ACC112 (cell line): ENCODE results near the gene DNAJC4.

Experiments used
- H2AFZ ChIP-seq: fragments of 200-600 bp; sonication (generic); one replicate; pipeline ENCODE4 v1.6.0; 2017; ENCODE audit warnings: antibody characterized with exemption, low read length; ENCODE audit not compliant: unreplicated experiment
- H3K27ac ChIP-seq: fragments of 200-600 bp; sonication (generic); 2 replicates; pipeline ENCODE4 v1.5.1; 2014; ENCODE audit warnings: low read depth, mild to moderate bottlenecking, antibody characterized with exemption, low read length, moderate library complexity
- H3K27me3 ChIP-seq: fragments of 200-600 bp; sonication (generic); 2 replicates; pipeline ENCODE4 v1.6.1; 2014; ENCODE audit warnings: mild to moderate bottlenecking, antibody characterized with exemption, low read length, moderate library complexity, mixed read lengths; ENCODE audit not compliant: insufficient read depth
- H3K36me3 ChIP-seq: fragments of 200-600 bp; sonication (generic); 2 replicates; pipeline ENCODE4 v1.6.1; 2016; ENCODE audit warnings: mild to moderate bottlenecking, antibody characterized with exemption, low read length, moderate library complexity, mixed read lengths; ENCODE audit not compliant: insufficient read depth
- H3K4me1 ChIP-seq: fragments of 200-600 bp; sonication (generic); one replicate; pipeline ENCODE4 v1.6.1; 2016; ENCODE audit warnings: low read length, mixed read lengths; ENCODE audit not compliant: insufficient read depth, unreplicated experiment, control insufficient read depth
- H3K4me3 ChIP-seq: fragments of 200-600 bp; sonication (generic); 2 replicates; pipeline ENCODE4 v1.5.1; 2014; ENCODE audit warnings: mild to moderate bottlenecking, low read depth, low read length
- H3K79me2 ChIP-seq: fragments of 200-600 bp; sonication (generic); one replicate; pipeline ENCODE4 v1.6.0; 2016; ENCODE audit warnings: low read length; ENCODE audit not compliant: control insufficient read depth, unreplicated experiment, insufficient read depth

The DNAJC4 gene

DNA sequence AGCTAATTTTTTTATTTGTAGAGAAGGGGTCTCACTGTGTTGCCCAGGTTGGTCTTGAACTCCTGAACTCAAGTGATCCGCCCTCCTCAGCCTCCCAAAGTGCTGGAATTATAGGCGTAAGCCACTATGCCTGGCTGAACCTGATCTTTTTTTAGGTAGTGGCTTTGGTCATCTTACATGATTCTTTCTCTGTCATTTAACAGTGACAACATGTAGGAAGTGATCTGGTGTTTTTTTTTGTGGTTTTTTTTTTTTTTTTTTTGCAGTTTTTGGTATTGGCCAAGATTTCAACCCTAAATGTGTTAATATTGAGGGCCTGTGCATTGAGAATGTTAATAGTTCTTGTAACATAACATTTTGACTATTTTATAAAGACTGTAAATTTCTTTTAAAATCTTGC lies 31.8 kb upstream of the DNAJC4 start:
- Histone ChIP-seq H3K27me3 (no peaks in the 10 kb centered on the region), H3K4me1 (no peaks in the 10 kb centered on the region), H3K27ac (no peak overlapping the region), H3K36me3 (peaks cover 45% of the 10 kb centered on the region), H2AFZ (no peak overlapping the region), H3K4me3 (no peak overlapping the region), H3K79me2 (peaks cover 3% of the 10 kb centered on the region)

DNA sequence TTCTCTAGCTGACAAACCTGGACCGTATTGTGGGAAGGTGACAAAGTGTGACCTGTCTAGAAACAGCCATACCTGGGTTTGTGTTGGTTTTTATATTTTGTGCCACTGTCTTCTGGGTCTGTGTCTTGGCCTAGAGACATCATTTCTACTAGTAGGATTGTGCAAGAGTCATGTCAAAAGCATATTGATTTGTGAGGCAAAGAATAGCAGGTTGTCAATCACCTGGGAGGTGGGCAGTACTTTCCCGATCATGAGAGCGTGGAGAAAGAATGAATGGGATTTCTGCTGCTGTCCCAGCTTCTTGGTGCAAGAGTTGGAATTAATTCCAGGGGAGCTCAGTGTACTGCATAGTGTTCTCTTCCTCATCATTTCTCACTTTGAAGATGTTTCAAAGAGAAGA lies 28.8 kb upstream of the DNAJC4 start:
- Histone ChIP-seq H3K27ac (no peak overlapping the region), H3K36me3 (peaks cover 24% of the 10 kb centered on the region; the same call in 1 of the 2 replicates)

DNA sequence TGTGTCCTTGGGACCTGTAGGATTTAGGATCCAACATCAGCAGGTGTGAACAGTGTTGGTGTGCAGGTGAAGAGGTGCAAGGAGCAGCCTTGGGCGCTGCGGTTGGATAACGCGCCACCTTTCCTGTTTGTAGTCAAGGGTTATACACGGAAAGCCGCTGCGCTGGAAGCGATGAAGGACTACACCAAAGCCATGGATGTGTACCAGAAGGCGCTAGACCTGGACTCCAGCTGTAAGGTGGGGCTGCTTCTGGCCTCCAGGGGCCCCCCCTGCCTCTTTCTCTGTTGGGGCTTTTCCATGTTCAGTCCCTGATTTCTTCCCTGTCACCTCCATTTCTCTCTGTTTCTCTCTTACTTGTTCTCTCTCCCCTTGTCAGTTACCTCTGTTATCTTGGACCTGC lies 27.4 kb upstream of the DNAJC4 start:
- Histone ChIP-seq H3K27ac (no peak overlapping the region), H3K79me2 (no peaks in the 10 kb centered on the region), H2AFZ (no peak overlapping the region), H3K27me3 (no peaks in the 10 kb centered on the region), H3K36me3 (peaks cover 17% of the 10 kb centered on the region; the same call in 1 of the 2 replicates), H3K4me1 (peaks cover 17% of the 10 kb centered on the region), H3K4me3 (no peak overlapping the region)

More for the DNA sequence above, 28.8 kb upstream of the DNAJC4 start:
- Histone ChIP-seq H3K4me3 (no peak overlapping the region), H3K27me3 (no peaks in the 10 kb centered on the region), H3K79me2 (no peaks in the 10 kb centered on the region), H2AFZ (no peak overlapping the region), H3K4me1 (peaks cover 5% of the 10 kb centered on the region)

DNA sequence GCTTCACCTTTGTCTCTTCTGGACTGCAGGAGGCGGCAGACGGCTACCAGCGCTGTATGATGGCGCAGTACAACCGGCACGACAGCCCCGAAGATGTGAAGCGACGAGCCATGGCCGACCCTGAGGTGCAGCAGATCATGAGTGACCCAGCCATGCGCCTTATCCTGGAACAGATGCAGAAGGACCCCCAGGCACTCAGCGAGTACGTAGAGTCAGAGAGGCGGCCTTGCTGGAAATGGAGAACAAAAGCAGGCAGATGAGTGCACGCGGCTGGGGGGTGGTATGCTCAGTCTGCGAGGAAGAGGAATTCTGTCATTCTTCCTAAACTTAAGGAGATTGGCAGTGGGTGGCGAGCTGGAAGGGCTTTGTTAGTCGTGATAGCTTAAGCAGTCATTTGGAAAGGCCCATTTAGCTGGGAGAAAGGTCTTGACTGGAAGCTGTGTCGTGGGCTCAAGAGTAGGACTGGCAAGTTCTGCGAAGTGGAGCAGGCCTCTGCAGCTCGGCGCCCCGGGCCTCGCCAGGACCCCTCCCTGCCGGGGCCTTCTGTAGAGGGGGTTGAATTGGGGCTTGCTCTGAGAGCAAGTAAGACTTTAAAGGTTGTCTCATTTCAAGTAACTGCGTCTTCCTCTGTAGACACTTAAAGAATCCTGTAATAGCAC lies 26.8 kb upstream of the DNAJC4 start:
- H3K36me3 ChIP-seq, result peaks cover 17% of the 10 kb centered on the region; the same call in 1 of the 2 replicates
- no peak overlapping the region for H3K27ac ChIP-seq

DNA sequence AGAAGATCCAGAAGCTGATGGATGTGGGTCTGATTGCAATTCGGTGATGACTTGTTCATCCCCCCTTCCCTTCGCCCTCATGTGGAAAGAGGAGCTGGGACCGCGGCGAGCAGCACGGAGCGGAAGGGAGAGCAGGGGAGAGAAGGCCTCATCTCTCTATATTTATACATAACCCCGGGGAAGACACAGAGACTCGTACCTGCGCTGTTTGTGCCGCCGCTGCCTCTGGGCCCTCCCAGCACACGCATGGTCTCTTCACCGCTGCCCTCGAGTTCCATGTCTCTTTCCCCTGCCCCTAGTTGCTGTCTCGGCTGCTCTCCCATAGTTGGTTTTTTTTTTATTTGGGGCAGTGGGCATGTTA lies 26.3 kb upstream of the DNAJC4 start:
- Histone ChIP-seq H2AFZ (no peak overlapping the region), H3K27ac (no peak overlapping the region), H3K4me3 (no peak overlapping the region), H3K79me2 (no peaks in the 10 kb centered on the region), H3K27me3 (no peaks in the 10 kb centered on the region), H3K4me1 (peaks cover 19% of the 10 kb centered on the region), H3K36me3 (peaks cover 17% of the 10 kb centered on the region; the same call in 1 of the 2 replicates)

More for the DNA sequence above, 26.8 kb upstream of the DNAJC4 start:
- Histone ChIP-seq H3K79me2 (no peaks in the 10 kb centered on the region), H3K4me3 (no peak overlapping the region), H3K27me3 (no peaks in the 10 kb centered on the region), H3K4me1 (peaks cover 19% of the 10 kb centered on the region), H2AFZ (no peak overlapping the region)

DNA sequence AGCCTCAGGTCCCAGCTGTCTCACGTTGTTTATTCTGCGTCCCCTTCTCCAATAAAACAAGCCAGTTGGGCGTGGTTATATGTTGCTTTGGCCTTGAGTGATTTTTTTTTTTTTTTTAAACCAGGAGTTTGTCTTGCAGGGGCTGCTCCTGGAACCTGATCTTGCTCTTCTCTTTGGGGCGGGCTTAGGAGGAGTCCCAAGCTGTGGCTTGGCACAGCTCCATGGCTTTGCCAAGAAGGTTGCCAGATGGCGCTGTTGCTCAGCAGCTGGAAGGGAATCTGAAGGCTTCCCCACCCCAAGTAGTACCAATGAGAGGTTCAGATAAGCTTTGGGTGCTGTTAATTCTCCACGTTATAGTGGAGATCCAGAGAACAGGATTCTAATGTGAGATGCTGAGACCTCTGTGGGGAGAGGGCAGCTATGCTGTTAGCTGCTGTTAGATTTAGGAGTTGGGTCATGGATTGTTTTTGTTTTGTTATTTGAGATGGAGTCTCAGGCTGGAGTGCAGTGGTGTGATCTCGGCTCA lies 25.8 kb upstream of the DNAJC4 start:
- no peak overlapping the region for H3K27ac ChIP-seq
- no peaks in the 10 kb centered on the region for H3K27me3 ChIP-seq
- H3K4me1 ChIP-seq, result peaks cover 19% of the 10 kb centered on the region
- no peak overlapping the region for H2AFZ ChIP-seq
- H3K36me3 ChIP-seq, result peaks cover 17% of the 10 kb centered on the region; the same call in 1 of the 2 replicates
- H3K79me2 ChIP-seq, result no peaks in the 10 kb centered on the region
- H3K4me3 ChIP-seq, result no peak overlapping the region

DNA sequence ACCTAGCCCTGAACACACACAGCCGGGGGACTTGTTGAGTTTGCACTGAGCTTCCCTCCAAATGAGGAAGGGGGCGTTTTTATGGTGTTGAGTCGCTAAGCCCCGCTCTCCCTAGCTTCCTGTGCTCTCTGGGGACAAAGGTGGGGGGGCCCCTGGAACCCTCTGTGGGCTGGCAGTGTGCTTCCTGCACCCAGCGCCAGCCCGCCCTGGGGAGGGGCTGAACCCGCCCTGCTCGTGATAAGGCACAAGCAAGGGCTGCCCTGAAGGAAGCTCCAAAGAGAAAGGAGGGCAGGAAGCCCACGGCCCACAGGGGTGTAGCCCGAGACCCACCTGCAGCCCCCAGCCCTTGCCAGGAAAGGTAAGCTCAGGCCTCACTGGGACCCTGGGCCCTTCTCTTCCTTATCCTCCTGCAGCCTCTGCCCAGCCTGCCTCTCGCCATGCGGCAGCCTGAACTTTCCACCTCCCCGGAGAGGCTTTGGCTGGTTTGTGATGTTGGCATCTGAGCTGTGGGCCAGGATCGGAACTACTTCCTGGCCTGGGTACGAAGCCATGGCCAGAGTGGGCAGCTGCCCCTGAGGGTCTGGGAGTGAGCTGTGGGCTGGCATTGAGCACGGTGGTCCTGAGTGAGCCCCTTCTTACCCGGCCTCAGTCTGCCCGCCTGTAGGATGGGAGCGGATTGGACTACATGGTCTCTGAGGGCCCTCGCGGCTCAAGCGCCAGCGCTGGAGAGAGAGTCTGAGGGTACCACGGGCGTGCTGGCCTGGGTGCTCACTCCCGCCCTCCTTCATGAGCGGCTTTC lies 23.7 kb upstream of the DNAJC4 start, which contains the start of gene FERMT3:
TSS of gene FERMT3 (plus strand) at position 265 of the 799 bp plus-strand sequence. CDS start 644 bp downstream, outside the sequence.
- H3K27me3 ChIP-seq, result no peaks in the 10 kb centered on the region
- peaks cover 19% of the 10 kb centered on the region for H3K4me1 ChIP-seq
- no peaks in the 10 kb centered on the region for H3K79me2 ChIP-seq
- 0 out of 2 replicates have a peak within 1 kb of the TSS, but pooled peaks have one; percentile 24 for H3K4me3 ChIP-seq
- H3K36me3 ChIP-seq, result peaks cover 10% of the 10 kb centered on the region; the same call in 1 of the 2 replicates
- H3K27ac ChIP-seq, result peak within 1 kb of the TSS; percentile 56
- H2AFZ ChIP-seq, result peak within 1 kb of the TSS; percentile 28

DNA sequence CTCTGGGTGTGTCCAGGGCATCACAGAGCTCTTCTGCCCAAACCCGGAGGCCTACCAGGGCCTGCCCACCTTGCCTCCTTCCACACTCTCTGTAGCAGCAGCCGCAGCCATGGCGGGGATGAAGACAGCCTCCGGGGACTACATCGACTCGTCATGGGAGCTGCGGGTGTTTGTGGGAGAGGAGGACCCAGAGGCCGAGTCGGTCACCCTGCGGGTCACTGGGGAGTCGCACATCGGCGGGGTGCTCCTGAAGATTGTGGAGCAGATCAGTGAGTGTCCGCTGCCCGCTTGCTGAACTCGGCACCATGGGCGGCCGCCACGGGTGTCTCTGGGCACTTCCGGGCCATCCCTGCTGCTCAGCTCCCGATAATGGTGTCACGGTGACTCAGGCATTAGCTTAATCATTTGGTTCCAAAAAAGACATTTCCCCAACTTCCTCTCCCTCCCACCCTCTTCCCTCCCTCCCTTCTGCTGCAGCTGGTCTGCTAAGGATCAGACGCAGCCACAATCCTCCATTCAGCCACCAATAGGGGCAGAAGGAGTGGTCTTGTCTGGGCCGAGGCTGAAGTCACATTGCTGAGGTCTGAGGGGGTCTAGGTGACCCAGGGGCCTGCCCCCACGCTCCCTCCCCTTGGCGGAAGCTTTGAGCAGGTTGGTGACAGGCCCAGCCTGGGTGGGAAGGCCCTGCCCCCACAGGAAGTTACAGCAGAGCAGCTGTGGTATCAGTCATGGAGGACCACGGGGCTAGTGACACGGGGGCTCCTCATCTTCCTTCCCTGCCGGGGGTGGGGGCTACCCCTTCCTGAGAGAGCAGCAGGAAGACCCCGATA lies 22.9 kb upstream of the DNAJC4 start:
- Histone ChIP-seq H3K4me3 (0 out of 2 replicates have a peak overlapping the region, but pooled peaks have one; percentile 24), H3K79me2 (no peaks in the 10 kb centered on the region), H3K36me3 (peaks cover 5% of the 10 kb centered on the region; the same call in 1 of the 2 replicates), H3K4me1 (peaks cover 19% of the 10 kb centered on the region), H2AFZ (peak overlapping the region; percentile 28), H3K27ac (peak overlapping the region; percentile 56), H3K27me3 (no peaks in the 10 kb centered on the region)

DNA sequence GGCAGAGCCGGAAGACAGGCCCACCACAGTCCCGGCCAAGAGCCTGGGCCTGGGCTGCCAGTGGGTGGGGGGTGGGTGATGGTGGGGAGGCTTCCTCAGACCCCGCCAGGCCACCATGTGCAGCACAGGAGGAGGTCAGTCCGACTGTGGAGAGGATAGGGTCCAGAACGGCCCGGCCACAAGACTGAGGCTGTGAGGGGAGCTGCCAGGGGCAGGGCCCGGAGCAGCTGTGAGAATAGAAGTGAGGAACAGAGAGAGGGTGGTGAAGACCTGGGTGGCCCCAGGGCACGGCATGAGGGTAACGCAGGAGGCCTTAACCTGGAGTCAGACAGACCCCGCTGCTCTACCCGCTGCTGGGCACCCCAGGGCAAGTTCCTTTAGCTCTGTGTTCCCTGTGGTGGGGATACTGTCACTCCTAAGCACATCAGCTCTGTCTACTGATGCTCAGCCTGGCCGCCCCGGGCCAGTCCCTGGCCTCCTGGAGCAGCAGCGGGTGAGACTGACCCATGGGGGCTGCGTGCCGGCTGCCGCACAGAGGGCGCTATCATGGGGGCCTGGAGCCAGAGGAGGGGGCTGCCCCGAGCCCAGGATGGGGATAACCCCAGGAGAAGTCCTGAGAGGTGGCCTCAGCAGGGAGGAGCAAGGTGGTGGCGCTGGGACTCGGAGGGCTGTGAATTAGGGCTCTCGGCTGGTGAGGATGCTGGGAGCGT lies 22.1 kb upstream of the DNAJC4 start:
- H3K27me3 ChIP-seq, result no peaks in the 10 kb centered on the region
- H2AFZ ChIP-seq, result no peak overlapping the region
- H3K4me3 ChIP-seq, result 0 out of 2 replicates have a peak overlapping the region, but pooled peaks have one; percentile 24
- H3K27ac ChIP-seq, result peak overlapping the region; percentile 56
- no peaks in the 10 kb centered on the region for H3K36me3 ChIP-seq
- no peaks in the 10 kb centered on the region for H3K79me2 ChIP-seq
- peaks cover 19% of the 10 kb centered on the region for H3K4me1 ChIP-seq
